Esophagus (tissue), 2 donors: Measurements from ENCODE around the gene RBM17. TPM values are rescaled to one million over a fixed set of nuclear protein-coding genes. Genes with fewer than 3 reads are reported as not detected.

Source experiments
- H3K27ac ChIP-seq, 2 donors: one replicate each; pipeline ENCODE4 v1.5.1; 2013; ENCODE audit warnings: low read depth in 2 of 2, mild to moderate bottlenecking in 2 of 2, inconsistent platforms in 1 of 2, low read length in 1 of 2, moderate library complexity in 1 of 2
- H3K27me3 ChIP-seq, 2 donors: one replicate each; pipeline ENCODE4 v1.6.1; 2013; ENCODE audit warnings: low read length in 2 of 2, control low read depth in 1 of 2, mild to moderate bottlenecking in 1 of 2; ENCODE audit not compliant: insufficient read depth in 2 of 2, control insufficient read depth in 1 of 2
- H3K36me3 ChIP-seq, 2 donors: one replicate each; pipeline ENCODE4 v1.6.1; 2013; ENCODE audit warnings: low read length in 1 of 2; ENCODE audit not compliant: control insufficient read depth in 2 of 2, insufficient read depth in 2 of 2
- H3K4me1 ChIP-seq, 2 donors: one replicate each; pipeline ENCODE4 v1.6.1; 2013; ENCODE audit warnings: low read length in 1 of 2; ENCODE audit not compliant: control insufficient read depth in 2 of 2, insufficient read depth in 2 of 2
- H3K4me3 ChIP-seq, 2 donors: one replicate each; pipeline ENCODE4 v1.5.1; 2013; ENCODE audit warnings: low read length in 2 of 2, mild to moderate bottlenecking in 2 of 2, low read depth in 1 of 2, moderate library complexity in 1 of 2
- H3K9me3 ChIP-seq, 2 donors: one replicate each; pipeline ENCODE4 v1.6.1; 2013; ENCODE audit warnings: mild to moderate bottlenecking in 2 of 2, low read depth in 1 of 2, low read length in 1 of 2, moderate library complexity in 1 of 2; ENCODE audit not compliant: control insufficient read depth in 2 of 2, insufficient read depth in 1 of 2
- WGBS, 2 donors: extraction: QIAGEN DNeasy Blood & Tissue Kit; methylation state at CpG; one replicate each; pipeline ENCODE4 v1.1.7; 2013; 5-methylcytosine and 5-hydroxymethylcytosine counted together
- polyA plus RNA-seq, 2 donors: library from polyadenylated mRNA; stranded (reverse); fragments of 200-250 nt; gene quantifications; one replicate each; pipeline ENCODE4 v1.2.3, GENCODE V29; 2013
- donor health status: healthy with polysubstance abuse.
- donor health status: Bipolar disorder and iron deficiency.

RBM17 gene
- polyA plus RNA-seq, 2 donors = 51.2 to 57.3 TPM

- no peaks in the 10 kb centered on the region for H3K27me3 ChIP-seq
- no peaks in the 10 kb centered on the region for H3K4me1 ChIP-seq
- H3K9me3 ChIP-seq = no peaks in the 10 kb centered on the region
- H3K36me3 ChIP-seq = peaks cover 20 to 24% of the 10 kb centered on the region in 2 donors
- WGBS, 2 donors = 37 to 41% methylated on average over 12 of the region's 12 CpGs
- no peak overlapping the region for H3K4me3 ChIP-seq
- no peak overlapping the region for H3K27ac ChIP-seq
Observed at GRCh38 chr10:6108631-6109443, 20.0 kb downstream of the RBM17 start.

DNA sequence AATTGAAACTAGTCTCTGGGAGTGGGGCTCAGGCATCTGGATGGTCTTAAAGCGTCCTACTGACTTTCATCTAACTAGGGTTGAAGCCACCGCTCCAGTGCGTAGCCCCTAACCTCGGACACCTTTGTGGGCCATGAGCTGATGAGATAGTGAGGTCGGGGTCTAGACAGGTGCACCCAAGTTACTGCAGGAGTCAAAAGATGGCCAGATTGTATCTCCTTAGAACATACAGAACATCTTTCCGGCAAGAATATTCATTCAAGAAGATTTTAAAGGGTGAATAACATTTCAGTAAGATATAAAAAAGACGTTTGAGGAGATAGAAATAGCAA is 20.6 kb downstream of the RBM17 start:
- 78 to 84% methylated on average over 7 of the region's 7 CpGs for WGBS, 2 donors
- no peaks in the 10 kb centered on the region for H3K4me1 ChIP-seq
- no peak overlapping the region for H3K27ac ChIP-seq
- no peak overlapping the region for H3K4me3 ChIP-seq
- no peaks in the 10 kb centered on the region for H3K9me3 ChIP-seq
- H3K36me3 ChIP-seq = peaks cover 23 to 27% of the 10 kb centered on the region in 2 donors
- H3K27me3 ChIP-seq = no peaks in the 10 kb centered on the region

DNA sequence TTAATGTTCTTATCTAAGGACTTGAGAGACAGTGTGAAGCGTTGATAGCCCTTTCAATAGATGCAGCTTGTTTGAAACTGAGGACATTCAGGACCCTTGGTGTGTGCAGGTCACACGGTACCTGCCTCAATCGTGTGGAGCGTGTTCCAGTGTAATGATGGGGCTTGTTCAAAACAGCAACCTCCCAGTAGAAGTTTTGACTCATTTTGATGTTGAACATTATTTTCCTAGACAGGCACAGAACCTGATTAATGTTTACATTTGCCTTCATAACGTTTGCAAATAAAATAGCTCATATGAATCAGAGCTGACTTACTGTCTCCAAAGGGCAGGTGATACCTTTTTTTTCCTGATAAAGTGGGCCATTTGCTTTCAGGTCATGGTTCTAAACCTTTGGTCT is 21.3 kb downstream of the RBM17 start:
- Histone ChIP-seq H3K4me3 (no peak overlapping the region), H3K36me3 (peaks cover 25 to 31% of the 10 kb centered on the region in 2 donors)

DNA sequence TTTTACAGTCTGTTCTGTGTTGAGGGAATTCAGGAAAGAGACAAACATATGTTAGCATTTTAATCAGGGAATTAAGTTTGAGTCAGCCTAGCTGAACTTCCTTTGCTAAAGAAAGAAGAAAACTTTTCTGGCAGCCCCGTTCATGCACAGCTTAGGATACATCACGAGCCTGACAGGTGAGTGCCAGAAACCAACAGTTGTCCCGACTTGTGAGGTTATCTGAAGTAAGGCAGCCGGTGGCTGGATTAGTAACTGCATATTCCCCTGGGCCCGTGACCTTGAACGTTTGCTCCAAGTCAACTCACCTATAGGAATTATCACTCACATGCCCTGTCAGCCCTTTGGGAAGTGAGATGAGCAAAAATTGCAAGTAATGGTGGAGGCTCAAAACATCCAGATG is 24.1 kb downstream of the RBM17 start:
- H3K4me1 ChIP-seq = no peaks in the 10 kb centered on the region
- H3K36me3 ChIP-seq = peaks cover 25 to 29% of the 10 kb centered on the region in 2 donors
- H3K9me3 ChIP-seq = no peaks in the 10 kb centered on the region
- H3K4me3 ChIP-seq = no peak overlapping the region
- WGBS, 2 donors = 67 to 77% methylated on average over 6 of the region's 6 CpGs
- H3K27me3 ChIP-seq = no peaks in the 10 kb centered on the region
- no peak overlapping the region for H3K27ac ChIP-seq

More for the DNA sequence above, 21.3 kb downstream of the RBM17 start:
- WGBS, 2 donors = 77 to 82% methylated on average over 5 of the region's 5 CpGs
- no peaks in the 10 kb centered on the region for H3K27me3 ChIP-seq
- no peaks in the 10 kb centered on the region for H3K4me1 ChIP-seq
- no peaks in the 10 kb centered on the region for H3K9me3 ChIP-seq
- H3K27ac ChIP-seq = no peak overlapping the region

GRCh38 chr10:6114299-6114698 is 25.5 kb downstream of the RBM17 start:
- Histone ChIP-seq H3K27ac (peak overlapping the region in 1 of 2 donors; percentile 55), H3K4me1 (no peaks in the 10 kb centered on the region), H3K36me3 (peaks cover 22 to 29% of the 10 kb centered on the region in 2 donors), H3K9me3 (no peaks in the 10 kb centered on the region), H3K4me3 (no peak overlapping the region), H3K27me3 (no peaks in the 10 kb centered on the region)
- WGBS, 2 donors = 90 to 92% methylated on average over 4 of the region's 4 CpGs

GRCh38 chr10:6114805-6115341 is 26.0 kb downstream of the RBM17 start:
- H3K27ac ChIP-seq = peak overlapping the region in 1 of 2 donors; percentile 55
- WGBS, 2 donors = 69 to 71% methylated on average over 4 of the region's 4 CpGs
- peaks cover 20 to 29% of the 10 kb centered on the region in 2 donors for H3K36me3 ChIP-seq
- no peak overlapping the region for H3K4me3 ChIP-seq
- no peaks in the 10 kb centered on the region for H3K27me3 ChIP-seq
- no peaks in the 10 kb centered on the region for H3K4me1 ChIP-seq
- no peaks in the 10 kb centered on the region for H3K9me3 ChIP-seq

GRCh38 chr10:6115411-6115810 is 26.6 kb downstream of the RBM17 start:
- 76 to 82% methylated on average over 4 of the region's 4 CpGs for WGBS, 2 donors
- H3K4me1 ChIP-seq = peaks cover 0 to under 1% of the 10 kb centered on the region in 2 donors
- H3K4me3 ChIP-seq = no peak overlapping the region
- H3K27ac ChIP-seq = no peak overlapping the region
- no peaks in the 10 kb centered on the region for H3K9me3 ChIP-seq
- peaks cover 17 to 24% of the 10 kb centered on the region in 2 donors for H3K36me3 ChIP-seq
- no peaks in the 10 kb centered on the region for H3K27me3 ChIP-seq

GRCh38 chr10:6115824-6116350 is 27.1 kb downstream of the RBM17 start:
- Histone ChIP-seq H3K4me3 (no peak overlapping the region), H3K36me3 (peaks cover 15 to 20% of the 10 kb centered on the region in 2 donors), H3K9me3 (no peaks in the 10 kb centered on the region), H3K4me1 (peaks cover 0 to 5% of the 10 kb centered on the region in 2 donors), H3K27ac (no peak overlapping the region), H3K27me3 (no peaks in the 10 kb centered on the region)
- 66 to 74% methylated on average over 3 of the region's 3 CpGs for WGBS, 2 donors

- Histone ChIP-seq H3K4me1 (peaks cover 0 to 5% of the 10 kb centered on the region in 2 donors), H3K9me3 (no peaks in the 10 kb centered on the region), H3K4me3 (no peak overlapping the region), H3K36me3 (peaks cover 15 to 17% of the 10 kb centered on the region in 2 donors), H3K27me3 (no peaks in the 10 kb centered on the region), H3K27ac (no peak overlapping the region)
- WGBS, 2 donors = 82 to 85% methylated on average over 1 of the region's 1 CpG
Observed at GRCh38 chr10:6116806-6117205, 28.0 kb downstream of the RBM17 start.
